Measurements from ENCODE around the gene MRPL14.
"Not testable (repeated sequence)": the region's sequence is repeated elsewhere in the genome, so short reads cannot be mapped to it uniquely, and the experiment has no call there.

The MRPL14 gene

GRCh38 chr6:44097782-44098317 lies 29.4 kb downstream of the MRPL14 start:
- no peak for DNase-seq (ENCODE audit: low read depth)

GRCh38 chr6:44096612-44097011 lies 30.6 kb downstream of the MRPL14 start:
- peak; percentile 66 for DNase-seq (ENCODE audit: low read depth)

GRCh38 chr6:44095243-44095623 lies 32.0 kb downstream of the MRPL14 start:
- DNase-seq (ENCODE audit: low read depth): not testable (repeated sequence)

- no peak for DNase-seq (ENCODE audit: low read depth)
These were observed 32.6 kb downstream of the MRPL14 start for GRCh38 chr6:44094403-44095242.

GRCh38 chr6:44093750-44094402 lies 33.4 kb downstream of the MRPL14 start:
- no peak for DNase-seq (ENCODE audit: low read depth)

DNA sequence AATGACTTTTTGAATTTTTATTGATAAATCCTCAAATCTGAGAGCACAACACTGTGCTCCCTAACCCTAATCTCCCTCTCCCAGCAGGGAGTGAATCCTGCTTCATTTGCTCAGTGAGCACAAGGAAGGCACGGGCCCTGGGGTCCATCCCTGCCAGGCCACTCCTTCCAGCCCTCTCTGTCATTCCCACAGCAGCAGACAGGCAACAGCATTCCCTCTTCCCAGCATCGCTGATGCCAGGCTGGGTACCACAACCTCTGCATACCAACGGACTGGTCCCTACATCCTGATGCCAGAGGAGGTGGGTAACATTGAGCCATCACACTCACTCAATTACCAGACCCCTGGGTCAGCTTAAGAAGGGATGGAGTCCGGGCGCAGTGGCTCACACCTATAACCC lies 34.2 kb downstream of the MRPL14 start:
- DNase-seq (ENCODE audit: low read depth): no peak

DNA sequence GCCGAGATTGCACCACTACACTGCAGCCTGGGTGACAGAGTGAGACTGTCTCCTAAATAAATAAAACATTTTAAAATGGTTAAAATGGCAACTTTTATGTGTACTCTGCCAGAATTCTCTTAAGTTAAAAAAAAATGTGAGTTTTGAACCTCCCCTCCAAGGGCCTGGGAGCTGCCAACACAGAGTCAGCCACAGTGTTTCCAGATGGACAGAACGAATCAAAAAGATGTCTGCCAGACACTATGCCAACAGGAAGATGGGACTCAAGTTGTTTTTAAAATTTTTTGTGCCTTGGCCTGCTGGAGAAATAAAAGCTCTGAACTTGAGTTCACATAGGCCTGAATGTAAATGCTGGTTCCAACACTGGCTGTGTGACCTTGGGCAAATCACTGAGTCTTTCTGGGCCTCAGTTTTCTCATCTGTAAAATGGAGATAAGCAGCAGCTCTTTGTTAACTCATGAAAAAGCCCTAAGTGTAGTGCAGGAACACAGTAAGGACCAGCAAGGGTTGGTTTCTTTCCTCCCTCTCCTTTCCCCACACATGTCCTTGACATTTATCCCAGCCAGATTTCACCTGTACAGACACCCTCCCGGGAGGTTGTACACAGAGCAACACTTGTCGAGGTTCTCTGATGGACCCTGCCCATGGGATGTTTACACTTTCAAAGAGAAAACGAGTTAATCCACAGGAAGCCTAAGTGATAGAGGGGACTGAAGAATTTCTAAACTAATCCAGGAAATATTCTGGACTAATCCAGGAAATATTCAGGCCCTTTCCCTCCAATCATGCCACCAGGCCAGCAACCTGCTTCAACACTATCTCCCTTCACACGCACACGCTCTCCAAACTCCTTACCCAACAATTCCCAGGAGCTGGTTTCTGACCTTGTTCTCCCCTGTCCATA lies 35.0 kb downstream of the MRPL14 start:
- no peak for DNase-seq (ENCODE audit: low read depth)

- not testable (repeated sequence) for DNase-seq (ENCODE audit: low read depth)
These were observed 35.9 kb downstream of the MRPL14 start for GRCh38 chr6:44091356-44091755.

- no peak for DNase-seq (ENCODE audit: low read depth)
These were observed 36.8 kb downstream of the MRPL14 start for GRCh38 chr6:44090465-44090864.

- DNase-seq (ENCODE audit: low read depth): no peak
These were observed 38.2 kb downstream of the MRPL14 start for GRCh38 chr6:44088827-44089590.

DNA sequence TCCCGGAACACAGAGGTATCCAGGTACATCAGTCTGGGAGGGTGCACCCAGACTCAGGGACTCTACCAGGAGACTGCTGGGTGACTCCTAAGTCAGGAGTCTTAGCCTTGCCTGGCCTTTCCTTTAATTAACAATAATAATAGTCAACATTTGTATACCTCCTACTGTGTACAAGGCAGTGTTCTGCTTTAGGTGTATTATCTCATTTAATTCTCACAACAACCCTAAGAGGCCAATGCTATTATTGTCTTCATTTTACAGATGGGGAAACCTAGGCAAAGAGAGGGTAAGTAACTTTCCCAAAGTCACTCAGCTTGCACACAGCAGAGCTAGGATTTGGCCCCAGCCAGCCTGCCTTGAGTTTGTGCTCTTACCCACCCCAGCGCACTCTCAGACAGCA lies 39.6 kb downstream of the MRPL14 start:
- DNase-seq (ENCODE audit: low read depth): no peak

GRCh38 chr6:44086931-44087574 lies 40.2 kb downstream of the MRPL14 start:
- DNase-seq (ENCODE audit: low read depth): no peak

- no peak for DNase-seq (ENCODE audit: low read depth)
These were observed 42.0 kb downstream of the MRPL14 start for GRCh38 chr6:44085219-44085618.

DNA sequence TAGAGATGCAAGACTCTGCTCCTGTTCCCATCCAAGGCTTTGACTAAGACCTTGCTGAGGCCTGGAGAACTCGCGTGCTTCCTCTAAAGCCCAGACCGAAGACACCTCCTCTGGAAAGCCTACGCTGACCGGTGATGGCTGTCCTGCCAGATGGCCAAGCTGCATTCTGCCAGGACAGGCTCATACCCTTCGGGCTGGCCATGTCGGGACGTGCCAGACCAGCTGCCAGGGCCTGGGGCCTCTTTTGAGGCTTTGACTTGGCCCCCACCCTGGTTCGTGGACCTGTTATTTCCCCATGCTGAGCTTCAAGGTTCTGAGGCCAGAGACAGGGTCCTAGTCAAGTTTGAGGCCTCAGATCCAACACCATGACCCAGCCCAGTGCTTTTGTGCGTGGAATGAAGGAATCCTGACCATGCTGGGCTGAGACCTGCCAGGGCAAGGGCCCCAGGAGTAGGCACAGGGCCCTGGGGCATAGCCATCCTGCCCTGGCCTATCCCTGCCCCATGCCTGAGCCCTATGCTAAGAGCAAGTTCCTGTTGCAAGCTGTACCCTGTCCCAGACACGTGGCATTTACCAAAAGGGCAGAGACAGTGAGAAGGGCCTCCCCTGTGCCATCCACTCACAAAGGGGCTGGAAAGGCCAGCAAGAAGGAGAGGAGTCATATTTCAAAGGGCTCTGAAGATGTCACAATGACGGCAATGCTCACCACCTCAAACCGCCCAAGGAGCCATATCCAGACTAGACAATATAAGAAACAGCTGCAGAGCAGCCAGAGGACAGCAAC lies 42.8 kb downstream of the MRPL14 start:
- no peak for DNase-seq (ENCODE audit: low read depth)

GRCh38 chr6:44082872-44083321 lies 44.4 kb downstream of the MRPL14 start:
- no peak for DNase-seq (ENCODE audit: low read depth)

DNA sequence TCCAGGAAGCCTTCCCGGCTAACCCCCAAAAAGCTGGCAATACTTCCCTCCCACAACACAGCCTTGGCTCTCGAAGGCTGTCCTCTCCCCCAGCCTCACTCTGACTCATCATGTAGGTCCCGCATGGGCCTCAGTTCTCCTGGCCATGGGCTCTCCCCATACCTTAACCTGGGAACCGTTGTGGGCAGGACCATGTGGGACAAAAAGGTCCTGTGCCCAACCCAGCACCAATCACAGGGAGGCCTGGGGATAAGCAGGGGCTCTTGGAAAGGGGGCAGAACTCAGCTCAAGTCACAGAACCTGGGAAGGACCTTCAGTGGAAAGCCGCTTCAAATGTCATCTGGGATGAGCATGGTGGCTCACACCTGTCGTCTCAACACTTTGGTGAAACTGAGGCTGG lies 45.5 kb downstream of the MRPL14 start:
- no peak for DNase-seq (ENCODE audit: low read depth)

GRCh38 chr6:44080561-44081521 lies 46.4 kb downstream of the MRPL14 start:
- DNase-seq (ENCODE audit: low read depth): no peak

DNA sequence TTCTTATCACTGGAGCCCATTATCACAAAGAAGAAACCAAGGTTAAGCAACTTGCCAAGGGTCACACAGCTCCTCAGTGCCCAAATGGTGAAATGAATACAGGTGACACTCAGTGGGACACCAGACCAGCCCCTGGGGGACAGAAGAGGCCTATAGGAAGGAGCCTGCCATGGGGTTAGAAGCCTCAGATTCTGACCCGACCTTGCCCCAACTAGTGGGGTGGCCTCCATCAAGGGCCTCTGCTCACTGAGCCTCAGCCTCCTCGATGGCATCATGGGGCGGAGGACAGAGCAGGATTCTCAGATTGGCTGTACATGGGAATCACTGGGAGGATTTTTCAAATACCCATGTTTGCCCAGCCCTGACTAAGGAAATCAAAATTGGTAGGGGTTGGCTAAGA lies 47.6 kb downstream of the MRPL14 start:
- DNase-seq (ENCODE audit: low read depth): no peak

Data from stimulated activated CD4-positive, alpha-beta T cell treated with anti-CD3 and anti-CD28 coated beads, Interleukin-2, amount 100 ng/mL, for 4 hours (primary cell).